Kidney (tissue), 14 donors: ENCODE measurements around the gene BLCAP. TPM values are rescaled to one million over a fixed set of nuclear protein-coding genes. Genes with fewer than 3 reads are reported as not detected.

Experiments used
- DNase-seq, 5 donors: peaks; one replicate each; pipeline ENCODE4 v3.0.0-alpha.2; 2013 to 2020
- FAIRE-seq: peaks from 2 replicates; lab custom pipeline; 2012; peaks lifted over from hg19 to GRCh38; lab: Jason Lieb, UNC
- H3K27ac ChIP-seq, 2 donors: one replicate each; pipeline ENCODE4 v1.7.0; 2013; ENCODE audit warnings: low read depth in 2 of 2, low read length in 2 of 2, inconsistent platforms in 1 of 2
- H3K27me3 ChIP-seq: one replicate; pipeline ENCODE4 v1.7.1; 2013; ENCODE audit warnings: low read length, inconsistent platforms; ENCODE audit not compliant: control insufficient read depth, insufficient read depth
- H3K36me3 ChIP-seq, 3 donors: one replicate each; pipeline versions ENCODE4 v1.7.0 to v1.7.1; 2013; ENCODE audit warnings: low read length in 3 of 3, control low read depth in 1 of 3, inconsistent platforms in 1 of 3; ENCODE audit not compliant: insufficient read depth in 3 of 3, control insufficient read depth in 2 of 3
- H3K4me1 ChIP-seq, 3 donors: one replicate each; pipeline versions ENCODE4 v1.7.0 to v1.7.1; 2013; ENCODE audit warnings: low read length in 3 of 3, inconsistent platforms in 1 of 3, low read depth in 1 of 3; ENCODE audit not compliant: control insufficient read depth in 2 of 3, insufficient read depth in 2 of 3
- H3K4me3 ChIP-seq, 3 donors: one replicate each; pipeline versions ENCODE4 v1.7.0 to v1.8.1; 2013; ENCODE audit warnings: low read length in 3 of 3, control low read depth in 1 of 3, inconsistent platforms in 1 of 3
- H3K9ac ChIP-seq, 3 donors: one replicate each; pipeline versions ENCODE4 v1.7.0 to v1.7.1; 2013; ENCODE audit warnings: low read length in 3 of 3, control low read depth in 1 of 3, inconsistent platforms in 1 of 3
- H3K9me3 ChIP-seq, 3 donors: one replicate each; pipeline versions ENCODE4 v1.7.0 to v1.7.1; 2013; ENCODE audit warnings: low read length in 3 of 3, control low read depth in 1 of 3, inconsistent platforms in 1 of 3; ENCODE audit not compliant: control insufficient read depth in 2 of 3, insufficient read depth in 1 of 3
- intact Hi-C: fragments of 100-400 bp; cut with DNase I; formaldehyde crosslinking; loops from one replicate; pipeline ENCODE4 v1.11.1; 2022
- polyA plus RNA-seq: library from polyadenylated mRNA; stranded (reverse); fragments of 350-450 nt; fragmentation: Illumina TruSeq; extraction: RNeasy Lipid Tissue Mini Kit (QIAGEN cat#74804); gene quantifications from one replicate; pipeline ENCODE4 v1.2.3, GENCODE V29; 2014; ENCODE audit warnings: low read depth, low replicate concordance; ENCODE audit not compliant: insufficient read depth
- total RNA-seq: library from RNA; stranded (reverse); fragmentation: NEBNext Ultra II Directional; extraction: Animal tissue kit (Norgen Biotek cat#: 25700); gene quantifications from one replicate; pipeline ENCODE4 v1.2.1, GENCODE V29; 2021
- TF ChIP-seq, protein P1 (sequence below): IDR thresholded peaks from 3 replicates; pipeline ENCODE4 v1.5.1; 2012; ENCODE audit warnings: mild to moderate bottlenecking, moderate library complexity, borderline replicate concordance; ENCODE audit not compliant: insufficient read depth; ENCODE audit errors: extremely low read depth
- donor health status: control.
- donor health status: control.
- donor health status: control.
- donor health status: control.
- donor health status: control.
- donor health status: DM: yes; HTN: yes; CAD: no.
- donor health status: Normal renal cell carcinoma (clear cell type).

Gene BLCAP
- total and polyA plus RNA-seq, 2 donors from 2014 or later = 76.1 to 106 TPM

DNA sequence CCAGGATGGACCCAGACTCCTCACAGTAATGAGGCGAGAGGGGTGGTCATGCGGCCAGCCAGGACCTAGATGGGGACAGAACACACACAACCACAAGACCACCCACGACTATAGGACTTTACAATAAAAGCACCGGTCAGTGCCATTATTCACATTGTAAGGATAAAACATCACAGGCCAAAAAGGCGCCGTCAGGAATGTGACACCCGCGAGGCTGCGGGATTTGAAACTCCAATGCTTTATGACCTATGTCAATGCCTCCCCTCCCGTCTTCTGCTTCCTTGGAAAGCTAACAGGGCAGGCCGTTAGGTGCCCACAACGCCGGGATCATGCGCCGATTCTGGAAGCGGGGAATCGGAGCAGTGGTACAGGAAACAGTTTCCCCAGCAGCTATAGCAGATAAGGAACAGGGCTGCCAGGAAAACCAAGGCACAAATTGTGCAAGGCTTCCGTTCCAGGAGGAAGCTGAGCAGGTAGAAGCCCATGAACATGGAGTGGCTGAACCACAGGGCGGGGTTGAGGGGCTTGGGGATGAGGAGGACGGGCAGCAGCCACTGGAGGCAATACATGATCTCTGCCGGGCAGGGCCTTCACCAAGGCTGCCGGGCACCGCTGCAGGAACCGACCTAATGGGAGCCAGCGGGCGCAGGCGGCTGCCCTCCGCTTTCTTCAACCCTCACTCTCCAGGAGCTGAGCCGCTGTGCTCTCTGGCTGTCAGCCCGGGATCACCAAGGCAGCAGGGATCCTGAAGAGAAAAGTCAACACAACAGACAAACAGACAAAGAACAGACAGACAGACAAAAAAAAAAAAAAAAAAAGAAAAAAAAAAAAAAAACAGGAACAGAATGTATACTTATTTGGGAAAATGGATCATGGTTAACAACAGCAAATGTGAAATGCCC lies 8.8 kb downstream of the BLCAP start:
- peaks cover 2 to 16% (median 5%) of the 10 kb centered on the region in 3 donors for H3K4me1 ChIP-seq
- no peak overlapping the region for H3K27ac ChIP-seq
- peak in 4 of 5 donors; percentile 75 to 83 (median 80) for DNase-seq
- intact Hi-C loops = no loop called here
- H3K9me3 ChIP-seq = no peaks in the 10 kb centered on the region
- H3K9ac ChIP-seq = no peak overlapping the region
- TF ChIP-seq, protein P1, sequence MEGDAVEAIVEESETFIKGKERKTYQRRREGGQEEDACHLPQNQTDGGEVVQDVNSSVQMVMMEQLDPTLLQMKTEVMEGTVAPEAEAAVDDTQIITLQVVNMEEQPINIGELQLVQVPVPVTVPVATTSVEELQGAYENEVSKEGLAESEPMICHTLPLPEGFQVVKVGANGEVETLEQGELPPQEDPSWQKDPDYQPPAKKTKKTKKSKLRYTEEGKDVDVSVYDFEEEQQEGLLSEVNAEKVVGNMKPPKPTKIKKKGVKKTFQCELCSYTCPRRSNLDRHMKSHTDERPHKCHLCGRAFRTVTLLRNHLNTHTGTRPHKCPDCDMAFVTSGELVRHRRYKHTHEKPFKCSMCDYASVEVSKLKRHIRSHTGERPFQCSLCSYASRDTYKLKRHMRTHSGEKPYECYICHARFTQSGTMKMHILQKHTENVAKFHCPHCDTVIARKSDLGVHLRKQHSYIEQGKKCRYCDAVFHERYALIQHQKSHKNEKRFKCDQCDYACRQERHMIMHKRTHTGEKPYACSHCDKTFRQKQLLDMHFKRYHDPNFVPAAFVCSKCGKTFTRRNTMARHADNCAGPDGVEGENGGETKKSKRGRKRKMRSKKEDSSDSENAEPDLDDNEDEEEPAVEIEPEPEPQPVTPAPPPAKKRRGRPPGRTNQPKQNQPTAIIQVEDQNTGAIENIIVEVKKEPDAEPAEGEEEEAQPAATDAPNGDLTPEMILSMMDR = no peak
- no peak overlapping the region for H3K4me3 ChIP-seq
- no peak for FAIRE-seq
- no peaks in the 10 kb centered on the region for H3K27me3 ChIP-seq
- peaks cover 0 to 39% (median 16%) of the 10 kb centered on the region in 3 donors for H3K36me3 ChIP-seq

DNA sequence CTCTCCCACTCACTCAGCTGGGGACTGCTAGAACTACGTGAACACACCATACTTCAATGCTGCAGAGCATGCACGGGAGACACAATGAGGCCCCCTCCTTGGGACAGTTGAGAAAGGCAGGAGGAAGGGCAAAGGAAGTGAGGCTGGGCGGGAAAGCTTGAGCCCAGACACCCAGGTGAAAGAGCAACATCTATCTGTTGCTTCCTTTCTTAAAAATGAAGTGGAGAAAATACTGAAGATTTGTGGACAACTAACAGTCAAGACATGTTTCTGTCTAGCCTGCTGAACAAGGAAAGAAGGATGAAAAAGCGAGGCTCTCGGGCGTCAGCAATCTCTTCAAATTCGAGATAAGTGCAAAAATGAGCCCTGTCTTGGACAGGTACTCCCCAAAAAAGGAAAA lies 9.6 kb downstream of the BLCAP start:
- intact Hi-C loops = no loop called here

DNA sequence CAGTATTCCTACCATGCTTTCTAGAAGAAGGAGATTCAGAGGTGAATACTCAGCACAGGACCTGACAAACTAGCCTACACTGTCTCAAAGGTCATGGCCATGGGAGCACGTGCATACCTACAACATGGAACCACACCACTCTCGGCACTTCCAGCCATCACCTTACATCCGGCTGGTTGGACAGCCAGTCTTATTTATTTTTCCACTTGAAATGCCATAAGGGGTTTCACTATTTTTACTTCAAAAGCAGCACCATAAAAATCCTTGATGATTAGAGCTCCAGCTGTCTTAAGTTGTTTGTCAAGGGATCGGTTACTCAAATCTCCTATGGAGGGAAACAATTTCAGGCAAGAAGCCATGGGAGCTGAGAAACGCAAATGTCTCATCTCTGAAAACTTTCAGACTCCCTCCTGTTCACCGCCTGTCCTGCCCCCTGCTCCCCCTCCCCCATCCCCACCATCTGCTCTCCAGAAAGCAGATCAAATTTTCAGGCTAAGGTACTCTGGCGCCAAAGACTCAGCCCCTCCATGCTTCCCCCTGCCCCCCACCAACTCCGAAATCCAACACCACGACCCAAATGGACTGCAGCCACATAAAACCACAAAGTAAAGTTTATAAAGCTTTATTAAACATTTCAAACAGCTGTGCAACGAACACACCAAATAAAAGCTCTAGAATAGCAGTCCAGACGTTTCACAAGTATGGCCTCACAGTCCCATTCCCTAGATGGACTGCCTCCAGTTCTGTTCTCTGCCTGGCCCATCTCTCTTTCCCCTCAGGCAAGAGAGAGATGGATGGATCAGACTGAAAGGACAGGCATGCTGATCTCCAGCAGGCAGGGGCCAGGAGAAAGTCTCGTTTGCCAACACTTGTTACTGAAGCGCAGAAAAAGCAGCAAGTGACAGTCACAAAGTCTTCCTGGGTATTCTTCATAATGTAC lies 10.6 kb downstream of the BLCAP start:
- no peak for FAIRE-seq
- H3K4me3 ChIP-seq = no peak overlapping the region

More for the DNA sequence above, 9.6 kb downstream of the BLCAP start:
- no peaks in the 10 kb centered on the region for H3K9me3 ChIP-seq
- DNase-seq (peak in 1 of 5 donors; percentile 34), FAIRE-seq (no peak)
- no peaks in the 10 kb centered on the region for H3K27me3 ChIP-seq
- H3K9ac ChIP-seq = no peak overlapping the region
- no peak overlapping the region for H3K4me3 ChIP-seq
- peaks cover 0 to 45% (median 17%) of the 10 kb centered on the region in 3 donors for H3K36me3 ChIP-seq
- peaks cover 0 to 11% (median 2%) of the 10 kb centered on the region in 3 donors for H3K4me1 ChIP-seq
- TF ChIP-seq, protein P1 = no peak
- H3K27ac ChIP-seq = no peak overlapping the region

More for the DNA sequence above, 10.6 kb downstream of the BLCAP start:
- no peak overlapping the region for H3K9ac ChIP-seq
- H3K9me3 ChIP-seq = no peaks in the 10 kb centered on the region
- no peak overlapping the region for H3K27ac ChIP-seq
- DNase-seq = peak in 4 of 5 donors; percentile 75 to 82 (median 76)
- intact Hi-C loops = no loop called here
- H3K27me3 ChIP-seq = no peaks in the 10 kb centered on the region
- H3K36me3 ChIP-seq = peaks cover 0 to 45% (median 17%) of the 10 kb centered on the region in 3 donors
- TF ChIP-seq, protein P1 = no peak
- peaks cover 0 to 6% (median 2%) of the 10 kb centered on the region in 3 donors for H3K4me1 ChIP-seq
